A549 (cell line): ENCODE measurements around the gene DDX10. TPM values are rescaled to one million over a fixed set of nuclear protein-coding genes. Genes with fewer than 3 reads are reported as not detected.

ENCODE experiments used
- ATAC-seq, 2 experiments: fragments of 200-7000 bp in 1 of 2; fragments of >200 bp in 1 of 2; cut with Nextera tagmentation in 1 of 2; cut with Tn5 transposase in 1 of 2; 3 replicates each; pipeline versions ENCODE4 v1.8.0 to v1.9.1; 2018 to 2020; ENCODE audit warnings: mild to moderate bottlenecking in 1 of 2, moderate library complexity in 1 of 2
- CTCF ChIA-PET: fragments of 300-600 bp; sonication (Branson Sonifier 250); formaldehyde crosslinking; extraction: SDS; loops from one replicate; lab custom pipeline; 2021; ENCODE audit warnings: antibody characterized with exemption, inconsistent platforms; lab: Yijun Ruan, JAX
- POLR2A ChIA-PET: fragments of 350-600 bp; formaldehyde crosslinking; extraction: SDS; loops from one replicate; lab custom pipeline; 2021; ENCODE audit warnings: antibody characterized with exemption, inconsistent platforms; lab: Yijun Ruan, JAX
- DNase-seq, 2 experiments: peaks; one replicate each; pipeline versions ENCODE4 v3.0.0 to v3.0.0-alpha.2; 2011 to 2016; ENCODE audit warnings: low read depth in 1 of 2, low spot score in 1 of 2
- FAIRE-seq: peaks from 2 replicates; lab custom pipeline; 2011; peaks lifted over from hg19 to GRCh38; lab: Jason Lieb, UNC
- H3K27ac ChIP-seq, 2 experiments: fragments of >200 bp; sonication (Bioruptor Twin); formaldehyde crosslinking; 3 replicates each; pipeline ENCODE4 v1.5.1; 2016 to 2017
- H3K4me1 ChIP-seq: fragments of >200 bp; sonication (Bioruptor Twin); formaldehyde crosslinking; 3 replicates; pipeline ENCODE4 v1.6.1; 2016
- H3K4me2 ChIP-seq: fragments of >200 bp; sonication (Bioruptor Twin); formaldehyde crosslinking; 3 replicates; pipeline ENCODE4 v1.6.1; 2016
- H3K4me3 ChIP-seq: fragments of >200 bp; sonication (Bioruptor Twin); formaldehyde crosslinking; 3 replicates; pipeline ENCODE4 v1.5.1; 2016
- H3K9me3 ChIP-seq: fragments of >200 bp; sonication (Bioruptor Twin); formaldehyde crosslinking; 3 replicates; pipeline ENCODE4 v1.6.1; 2016
- CBX2 ChIP-seq: fragments of 200-600 bp; sonication (generic); IDR thresholded peaks from 2 replicates; pipeline ENCODE4 v1.6.1; 2016; ENCODE audit warnings: low read depth, mild to moderate bottlenecking, borderline replicate concordance
- CEBPB ChIP-seq, 2 experiments: fragments of >200 bp in 1 of 2; sonication (Bioruptor Twin) in 1 of 2; formaldehyde crosslinking in 1 of 2; IDR thresholded peaks; 2 replicates each; pipeline ENCODE4 v1.6.1; 2012 to 2016
- CHD2 ChIP-seq: fragments of 150-350 bp; IDR thresholded peaks from 2 replicates; pipeline ENCODE4 v1.6.1; 2014; ENCODE audit warnings: low read length; ENCODE audit not compliant: partially characterized antibody
- EHF ChIP-seq: fragments of 250-450 bp; sonication (Bioruptor Pico); IDR thresholded peaks from 2 replicates; pipeline ENCODE4 v1.5.0; 2020; ENCODE audit warnings: mild to moderate bottlenecking
- EHMT2 ChIP-seq: fragments of 200-600 bp; sonication (generic); IDR thresholded peaks from 2 replicates; pipeline ENCODE4 v1.6.1; 2016; ENCODE audit warnings: antibody characterized with exemption, low read depth, mild to moderate bottlenecking, moderate library complexity
- EP300 ChIP-seq, 2 experiments: fragments of >200 bp; sonication (Bioruptor Twin); formaldehyde crosslinking; IDR thresholded peaks; 2 replicates in 1 of 2; 3 replicates in 1 of 2; pipeline ENCODE4 v1.6.1; 2016 to 2017
- HDAC2 ChIP-seq: fragments of 200-600 bp; sonication (generic); IDR thresholded peaks from 2 replicates; pipeline ENCODE4 v1.6.1; 2016
- HEYL ChIP-seq: fragments of 250-450 bp; sonication (Bioruptor Pico); IDR thresholded peaks from 2 replicates; pipeline ENCODE4 v1.8.0; 2021; ENCODE audit warnings: mild to moderate bottlenecking, moderate library complexity
- HOXA7 ChIP-seq: fragments of 250-450 bp; sonication (Bioruptor Pico); IDR thresholded peaks from 2 replicates; pipeline ENCODE4 v1.5.0; 2020; ENCODE audit warnings: mild to moderate bottlenecking, moderate library complexity
- HOXB13 ChIP-seq: fragments of 250-450 bp; sonication (Bioruptor Pico); IDR thresholded peaks from 2 replicates; pipeline ENCODE4 v1.5.0; 2020; ENCODE audit warnings: low read depth, mild to moderate bottlenecking, moderate library complexity
- HOXB5 ChIP-seq: fragments of 250-450 bp; sonication (Bioruptor Pico); IDR thresholded peaks from 2 replicates; pipeline ENCODE4 v1.5.0; 2020; ENCODE audit warnings: mild to moderate bottlenecking, moderate library complexity
- JUN ChIP-seq, 2 experiments: fragments of >200 bp; sonication (Bioruptor Twin); formaldehyde crosslinking; IDR thresholded peaks; 2 replicates in 1 of 2; 3 replicates in 1 of 2; pipeline ENCODE4 v1.6.1; 2016 to 2017
- MAZ ChIP-seq: fragments of 150-350 bp; IDR thresholded peaks from 2 replicates; pipeline ENCODE4 v1.6.1; 2014; ENCODE audit warnings: antibody characterized with exemption, low read depth, low read length, borderline replicate concordance
- NPAS2 ChIP-seq: fragments of 250-450 bp; sonication (Bioruptor Pico); IDR thresholded peaks from 2 replicates; pipeline ENCODE4 v1.8.0; 2022; ENCODE audit warnings: mild to moderate bottlenecking, moderate library complexity, borderline replicate concordance
- NR3C1 ChIP-seq: fragments of >200 bp; sonication (Bioruptor Twin); formaldehyde crosslinking; IDR thresholded peaks from 3 replicates; pipeline ENCODE4 v1.6.1; 2017
- RAD21 ChIP-seq, 2 experiments: fragments of >200 bp in 1 of 2; sonication (Bioruptor Twin) in 1 of 2; formaldehyde crosslinking in 1 of 2; IDR thresholded peaks in 1 of 2; conservative IDR thresholded peaks in 1 of 2; 2 replicates in 1 of 2; 3 replicates in 1 of 2; pipeline ENCODE4 v1.6.1; 2012 to 2018; ENCODE audit warnings: inconsistent platforms in 1 of 2
- RFX5 ChIP-seq: fragments of 450-650 bp; IDR thresholded peaks from 2 replicates; pipeline ENCODE4 v1.7.1; 2014; ENCODE audit warnings: antibody characterized with exemption, mild to moderate bottlenecking, moderate library complexity
- RNF2 ChIP-seq: fragments of 200-600 bp; sonication (generic); IDR thresholded peaks from 2 replicates; pipeline ENCODE4 v1.6.1; 2016; ENCODE audit warnings: low read depth, mild to moderate bottlenecking, antibody characterized with exemption, moderate library complexity, borderline replicate concordance
- SREBF2 ChIP-seq: fragments of 450-650 bp; IDR thresholded peaks from 2 replicates; pipeline ENCODE4 v1.6.1; 2014; ENCODE audit warnings: mild to moderate bottlenecking, moderate library complexity
- ZFP36 ChIP-seq: fragments of 450-650 bp; IDR thresholded peaks from 2 replicates; pipeline ENCODE4 v1.6.1; 2014; ENCODE audit warnings: borderline replicate concordance; ENCODE audit not compliant: partially characterized antibody
- ZNF302 ChIP-seq: fragments of 250-450 bp; sonication (Bioruptor Pico); IDR thresholded peaks from 2 replicates; pipeline ENCODE4 v1.9.0; 2021; ENCODE audit warnings: inconsistent platforms, mild to moderate bottlenecking, moderate library complexity
- ZSCAN20 ChIP-seq: fragments of 250-450 bp; sonication (Bioruptor Pico); IDR thresholded peaks from 2 replicates; pipeline ENCODE4 v1.8.0; 2022; ENCODE audit warnings: mild to moderate bottlenecking, moderate library complexity
- WGBS: methylation state at CpG from one replicate; pipeline ENCODE4 v1.1.6; 2017; ENCODE audit errors: missing lambda C conversion rate; 5-methylcytosine and 5-hydroxymethylcytosine counted together
- polyA plus RNA-seq, 4 experiments: library from polyadenylated mRNA; depleted of rRNA in 3 of 4; stranded (reverse); fragments of >200 nt; fragmentation: RNase III in 1 of 4; extraction: RNeasy Plus Mini Kit Qiagen cat#74134 plus additional on column Dnase treatment in 1 of 4; gene quantifications; 2 replicates in 3 of 4; 3 replicates in 1 of 4; pipeline ENCODE4 v1.2.3, GENCODE V29; 2011 to 2017
- TF ChIP-seq, protein P1 (sequence below): IDR thresholded peaks from 2 replicates; pipeline ENCODE4 v1.6.1; 2012
- TF ChIP-seq, protein P2 (sequence below): fragments of 250-450 bp; sonication (Bioruptor Pico); IDR thresholded peaks from 2 replicates; pipeline ENCODE4 v1.5.0; 2020; ENCODE audit warnings: low read depth, mild to moderate bottlenecking, moderate library complexity
- TF ChIP-seq, protein P3 (sequence below): fragments of >200 bp; sonication (Bioruptor Twin); formaldehyde crosslinking; IDR thresholded peaks from 2 replicates; pipeline ENCODE4 v1.6.1; 2016
- TF ChIP-seq, protein P4 (sequence below): fragments of >200 bp; sonication (Bioruptor Twin); formaldehyde crosslinking; IDR thresholded peaks from 3 replicates; pipeline ENCODE4 v1.6.1; 2016
- TF ChIP-seq, protein P5 (sequence below): fragments of 150-350 bp; IDR thresholded peaks from 2 replicates; pipeline ENCODE4 v1.6.1; 2014; ENCODE audit warnings: low read depth, mild to moderate bottlenecking, low read length

Gene DDX10
- polyA plus RNA-seq, 2 of the 4 experiments (the other 2 are of a cell fraction), result 46.0 to 189 TPM

DNA sequence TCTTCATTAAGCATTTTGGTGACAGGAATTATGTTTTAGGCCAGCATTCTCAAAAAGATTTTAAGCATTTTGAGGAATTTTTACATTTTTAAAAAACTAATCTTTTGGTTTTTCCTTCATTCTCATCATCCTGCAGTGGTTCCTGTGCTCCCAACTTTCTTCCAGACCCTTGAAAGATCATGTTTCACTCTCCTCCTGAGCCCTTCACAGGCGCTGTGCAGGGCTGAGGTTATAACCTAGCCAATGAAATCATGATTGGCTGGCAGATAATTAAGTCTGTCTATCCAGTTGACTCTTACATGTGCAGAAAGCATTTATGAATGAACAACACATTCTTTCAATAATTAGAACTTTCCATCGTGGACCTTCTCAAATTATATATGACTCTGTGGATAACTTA, 226.3 kb downstream of the DDX10 start:
- peaks cover 39% of the 10 kb centered on the region for H3K4me1 ChIP-seq
- ChIA-PET CTCF (no interaction called here), POLR2A (no interaction called here)
- no peak overlapping the region for H3K4me3 ChIP-seq
- H3K9me3 ChIP-seq, result no peaks in the 10 kb centered on the region
- WGBS, result 92% methylated on average over 2 of the region's 2 CpGs
- no peak overlapping the region for H3K27ac ChIP-seq
- ATAC-seq, result no peak
- FAIRE-seq, result no peak
- no peak for DNase-seq
- TF ChIP-seq ZSCAN20 (CRISPR knock-in tag) (no peak), NPAS2 (no peak), SREBF2 (no peak), ZNF302 (no peak), HOXA7 (CRISPR knock-in tag) (no peak), CBX2 (no peak), CHD2 (no peak), EHMT2 (no peak), RNF2 (no peak), JUN (IDR thresholded peaks at IDR 0.05) (no peak), NR3C1 (no peak), HEYL (no peak)
- TF ChIP-seq, protein P1, sequence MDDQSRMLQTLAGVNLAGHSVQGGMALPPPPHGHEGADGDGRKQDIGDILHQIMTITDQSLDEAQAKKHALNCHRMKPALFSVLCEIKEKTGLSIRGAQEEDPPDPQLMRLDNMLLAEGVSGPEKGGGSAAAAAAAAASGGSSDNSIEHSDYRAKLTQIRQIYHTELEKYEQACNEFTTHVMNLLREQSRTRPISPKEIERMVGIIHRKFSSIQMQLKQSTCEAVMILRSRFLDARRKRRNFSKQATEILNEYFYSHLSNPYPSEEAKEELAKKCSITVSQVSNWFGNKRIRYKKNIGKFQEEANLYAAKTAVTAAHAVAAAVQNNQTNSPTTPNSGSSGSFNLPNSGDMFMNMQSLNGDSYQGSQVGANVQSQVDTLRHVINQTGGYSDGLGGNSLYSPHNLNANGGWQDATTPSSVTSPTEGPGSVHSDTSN, result no peak
- TF ChIP-seq, protein P2, sequence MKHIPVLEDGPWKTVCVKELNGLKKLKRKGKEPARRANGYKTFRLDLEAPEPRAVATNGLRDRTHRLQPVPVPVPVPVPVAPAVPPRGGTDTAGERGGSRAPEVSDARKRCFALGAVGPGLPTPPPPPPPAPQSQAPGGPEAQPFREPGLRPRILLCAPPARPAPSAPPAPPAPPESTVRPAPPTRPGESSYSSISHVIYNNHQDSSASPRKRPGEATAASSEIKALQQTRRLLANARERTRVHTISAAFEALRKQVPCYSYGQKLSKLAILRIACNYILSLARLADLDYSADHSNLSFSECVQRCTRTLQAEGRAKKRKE, result no peak
- TF ChIP-seq, protein P3, sequence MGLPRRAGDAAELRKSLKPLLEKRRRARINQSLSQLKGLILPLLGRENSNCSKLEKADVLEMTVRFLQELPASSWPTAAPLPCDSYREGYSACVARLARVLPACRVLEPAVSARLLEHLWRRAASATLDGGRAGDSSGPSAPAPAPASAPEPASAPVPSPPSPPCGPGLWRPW, result no peak
- TF ChIP-seq, protein P4, sequence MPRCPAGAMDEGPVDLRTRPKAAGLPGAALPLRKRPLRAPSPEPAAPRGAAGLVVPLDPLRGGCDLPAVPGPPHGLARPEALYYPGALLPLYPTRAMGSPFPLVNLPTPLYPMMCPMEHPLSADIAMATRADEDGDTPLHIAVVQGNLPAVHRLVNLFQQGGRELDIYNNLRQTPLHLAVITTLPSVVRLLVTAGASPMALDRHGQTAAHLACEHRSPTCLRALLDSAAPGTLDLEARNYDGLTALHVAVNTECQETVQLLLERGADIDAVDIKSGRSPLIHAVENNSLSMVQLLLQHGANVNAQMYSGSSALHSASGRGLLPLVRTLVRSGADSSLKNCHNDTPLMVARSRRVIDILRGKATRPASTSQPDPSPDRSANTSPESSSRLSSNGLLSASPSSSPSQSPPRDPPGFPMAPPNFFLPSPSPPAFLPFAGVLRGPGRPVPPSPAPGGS, result no peak
- no peak overlapping the region for H3K4me2 ChIP-seq

DNA sequence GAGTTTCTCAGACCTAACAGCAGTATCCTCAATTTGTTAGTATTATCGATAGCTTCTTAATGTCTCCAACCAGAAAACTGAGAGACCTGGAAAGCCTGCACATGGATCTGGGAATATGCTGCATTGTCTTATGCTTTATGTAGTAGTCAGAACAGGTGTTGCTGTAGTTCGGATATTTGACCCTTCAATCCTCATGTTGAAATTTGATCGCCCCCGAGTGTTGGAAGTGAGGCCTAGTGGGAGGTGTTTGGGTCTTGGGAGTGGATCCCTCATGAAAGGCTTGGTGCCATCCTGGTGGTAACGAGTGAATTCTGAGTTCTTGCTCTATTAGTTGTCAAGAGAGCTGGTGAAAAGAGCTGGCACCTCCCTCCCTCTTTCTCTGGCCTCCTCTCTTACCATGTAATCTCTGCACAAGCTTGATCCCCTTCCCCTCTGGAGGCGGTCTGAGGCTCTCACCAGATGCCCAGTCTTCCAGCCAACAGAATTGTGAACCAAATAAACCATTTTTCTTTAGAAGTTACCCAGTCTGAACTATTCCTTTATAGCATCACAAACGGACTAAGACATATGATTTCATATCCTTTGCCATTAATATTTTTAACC, 227.1 kb downstream of the DDX10 start:
- Histone ChIP-seq H3K4me2 (no peak overlapping the region), H3K27ac (no peak overlapping the region), H3K4me3 (no peak overlapping the region), H3K9me3 (no peaks in the 10 kb centered on the region), H3K4me1 (peaks cover 39% of the 10 kb centered on the region)
- DNase-seq (no peak), FAIRE-seq (no peak), ATAC-seq (no peak)
- TF ChIP-seq HDAC2 (no peak), EHF (CRISPR knock-in tag) (no peak), HOXB5 (CRISPR knock-in tag) (no peak), CEBPB (IDR thresholded peaks at IDR 0.05) (no peak), RFX5 (no peak), RAD21 (conservative IDR thresholded peaks at IDR 0.05 in 1 of 2, IDR thresholded peaks at IDR 0.05 in 1 of 2) (no peak), HOXB13 (CRISPR knock-in tag) (no peak), ZFP36 (no peak), ZNF302 (no peak), MAZ (no peak), EP300 (IDR thresholded peaks at IDR 0.05) (no peak)
- TF ChIP-seq, protein P5, sequence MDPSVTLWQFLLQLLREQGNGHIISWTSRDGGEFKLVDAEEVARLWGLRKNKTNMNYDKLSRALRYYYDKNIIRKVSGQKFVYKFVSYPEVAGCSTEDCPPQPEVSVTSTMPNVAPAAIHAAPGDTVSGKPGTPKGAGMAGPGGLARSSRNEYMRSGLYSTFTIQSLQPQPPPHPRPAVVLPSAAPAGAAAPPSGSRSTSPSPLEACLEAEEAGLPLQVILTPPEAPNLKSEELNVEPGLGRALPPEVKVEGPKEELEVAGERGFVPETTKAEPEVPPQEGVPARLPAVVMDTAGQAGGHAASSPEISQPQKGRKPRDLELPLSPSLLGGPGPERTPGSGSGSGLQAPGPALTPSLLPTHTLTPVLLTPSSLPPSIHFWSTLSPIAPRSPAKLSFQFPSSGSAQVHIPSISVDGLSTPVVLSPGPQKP, result no peak
- TF ChIP-seq, protein P1, result no peak
- 95% methylated on average over 7 of the region's 7 CpGs for WGBS
- ChIA-PET CTCF (no interaction called here), POLR2A (no interaction called here)
